K562 (cell line): ENCODE measurements around the gene CXCL16.

Experiments
- EZH2 ChIP-seq: IDR thresholded peaks from 2 replicates; pipeline ENCODE4 v1.6.1; 2012; ENCODE audit warnings: low read depth, mild to moderate bottlenecking, inconsistent platforms, low read length, borderline replicate concordance
- IFI16 ChIP-seq: fragments of 250-450 bp; sonication (Bioruptor Pico); IDR thresholded peaks from 2 replicates; pipeline ENCODE4 v2.1.2; 2022; ENCODE audit warnings: mild to moderate bottlenecking, inconsistent platforms
- NFYB ChIP-seq: IDR thresholded peaks from 2 replicates; pipeline ENCODE4 v1.6.1; 2011; ENCODE audit warnings: mild to moderate bottlenecking, moderate library complexity; ENCODE audit not compliant: insufficient read length; ENCODE audit errors: extremely low read depth
- POLR2A ChIP-seq: fragments of 450-650 bp; conservative IDR thresholded peaks from 2 replicates; pipeline ENCODE4 v1.6.1; 2016
- RFX5 ChIP-seq: IDR thresholded peaks from 2 replicates; pipeline ENCODE4 v1.6.1; 2011; ENCODE audit warnings: low read depth, mild to moderate bottlenecking, improper control_type of control experiment, low read length
- TAF1 ChIP-seq: IDR thresholded peaks from 2 replicates; pipeline ENCODE4 v1.6.1; 2011; ENCODE audit warnings: mild to moderate bottlenecking, low read length, moderate library complexity; ENCODE audit not compliant: insufficient read depth, control insufficient read depth, severe bottlenecking; ENCODE audit errors: extremely low read depth
- TF ChIP-seq, protein P1 (sequence below): sonication (generic); formaldehyde crosslinking; IDR thresholded peaks from 2 replicates; pipeline ENCODE4 v1.8.1; 2023; ENCODE audit warnings: mild to moderate bottlenecking, missing genetic modification reagents
- TF ChIP-seq, protein P2 (sequence below), 3 experiments: IDR thresholded peaks in 2 of 3; conservative IDR thresholded peaks in 1 of 3; 2 replicates each; pipeline ENCODE4 v1.5.1; 2011 to 2012; ENCODE audit warnings: low read length in 3 of 3, mild to moderate bottlenecking in 3 of 3, control low read depth in 2 of 3, improper control_type of control experiment in 1 of 3, inconsistent platforms in 1 of 3, low read depth in 1 of 3, mixed read lengths in 1 of 3, moderate library complexity in 1 of 3; ENCODE audit not compliant: insufficient read depth in 2 of 3
- TF ChIP-seq, protein P3 (sequence below): fragments of 450-650 bp; IDR thresholded peaks from 2 replicates; pipeline ENCODE4 v1.6.1; 2017; ENCODE audit warnings: mild to moderate bottlenecking, moderate library complexity

DNA sequence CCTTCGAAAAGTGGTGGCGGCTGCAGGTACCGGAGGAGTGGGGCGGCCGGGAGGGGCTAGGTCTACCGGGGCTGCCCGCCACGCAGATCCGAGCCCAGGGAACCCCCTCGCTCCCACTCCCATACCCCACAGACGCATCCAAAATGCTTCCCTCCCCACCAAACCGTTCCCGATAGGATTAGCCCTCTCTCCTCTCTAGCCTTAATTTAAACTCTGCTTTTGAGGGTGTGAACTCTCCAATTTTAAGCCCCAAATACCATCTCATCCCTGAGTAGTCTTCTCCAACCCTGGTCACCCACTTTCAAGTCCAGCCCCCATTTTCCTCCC lies 260 bp upstream of the CXCL16 start:
- TF ChIP-seq RFX5: no peak
- TF ChIP-seq, protein P1, sequence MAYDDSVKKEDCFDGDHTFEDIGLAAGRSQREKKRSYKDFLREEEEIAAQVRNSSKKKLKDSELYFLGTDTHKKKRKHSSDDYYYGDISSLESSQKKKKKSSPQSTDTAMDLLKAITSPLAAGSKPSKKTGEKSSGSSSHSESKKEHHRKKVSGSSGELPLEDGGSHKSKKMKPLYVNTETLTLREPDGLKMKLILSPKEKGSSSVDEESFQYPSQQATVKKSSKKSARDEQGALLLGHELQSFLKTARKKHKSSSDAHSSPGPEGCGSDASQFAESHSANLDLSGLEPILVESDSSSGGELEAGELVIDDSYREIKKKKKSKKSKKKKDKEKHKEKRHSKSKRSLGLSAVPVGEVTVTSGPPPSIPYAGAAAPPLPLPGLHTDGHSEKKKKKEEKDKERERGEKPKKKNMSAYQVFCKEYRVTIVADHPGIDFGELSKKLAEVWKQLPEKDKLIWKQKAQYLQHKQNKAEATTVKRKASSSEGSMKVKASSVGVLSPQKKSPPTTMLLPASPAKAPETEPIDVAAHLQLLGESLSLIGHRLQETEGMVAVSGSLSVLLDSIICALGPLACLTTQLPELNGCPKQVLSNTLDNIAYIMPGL: no peak
- no peak for TF ChIP-seq TAF1
- no peak for TF ChIP-seq EZH2
- no peak for TF ChIP-seq NFYB
- TF ChIP-seq, protein P2, sequence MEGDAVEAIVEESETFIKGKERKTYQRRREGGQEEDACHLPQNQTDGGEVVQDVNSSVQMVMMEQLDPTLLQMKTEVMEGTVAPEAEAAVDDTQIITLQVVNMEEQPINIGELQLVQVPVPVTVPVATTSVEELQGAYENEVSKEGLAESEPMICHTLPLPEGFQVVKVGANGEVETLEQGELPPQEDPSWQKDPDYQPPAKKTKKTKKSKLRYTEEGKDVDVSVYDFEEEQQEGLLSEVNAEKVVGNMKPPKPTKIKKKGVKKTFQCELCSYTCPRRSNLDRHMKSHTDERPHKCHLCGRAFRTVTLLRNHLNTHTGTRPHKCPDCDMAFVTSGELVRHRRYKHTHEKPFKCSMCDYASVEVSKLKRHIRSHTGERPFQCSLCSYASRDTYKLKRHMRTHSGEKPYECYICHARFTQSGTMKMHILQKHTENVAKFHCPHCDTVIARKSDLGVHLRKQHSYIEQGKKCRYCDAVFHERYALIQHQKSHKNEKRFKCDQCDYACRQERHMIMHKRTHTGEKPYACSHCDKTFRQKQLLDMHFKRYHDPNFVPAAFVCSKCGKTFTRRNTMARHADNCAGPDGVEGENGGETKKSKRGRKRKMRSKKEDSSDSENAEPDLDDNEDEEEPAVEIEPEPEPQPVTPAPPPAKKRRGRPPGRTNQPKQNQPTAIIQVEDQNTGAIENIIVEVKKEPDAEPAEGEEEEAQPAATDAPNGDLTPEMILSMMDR (IDR thresholded peaks at IDR 0.05 in 2 of 3, conservative IDR thresholded peaks at IDR 0.05 in 1 of 3; ENCODE audit: insufficient read depth in 2 of 3, low read depth in 1 of 3, low read length in 3 of 3): no peak
- TF ChIP-seq, protein P3, sequence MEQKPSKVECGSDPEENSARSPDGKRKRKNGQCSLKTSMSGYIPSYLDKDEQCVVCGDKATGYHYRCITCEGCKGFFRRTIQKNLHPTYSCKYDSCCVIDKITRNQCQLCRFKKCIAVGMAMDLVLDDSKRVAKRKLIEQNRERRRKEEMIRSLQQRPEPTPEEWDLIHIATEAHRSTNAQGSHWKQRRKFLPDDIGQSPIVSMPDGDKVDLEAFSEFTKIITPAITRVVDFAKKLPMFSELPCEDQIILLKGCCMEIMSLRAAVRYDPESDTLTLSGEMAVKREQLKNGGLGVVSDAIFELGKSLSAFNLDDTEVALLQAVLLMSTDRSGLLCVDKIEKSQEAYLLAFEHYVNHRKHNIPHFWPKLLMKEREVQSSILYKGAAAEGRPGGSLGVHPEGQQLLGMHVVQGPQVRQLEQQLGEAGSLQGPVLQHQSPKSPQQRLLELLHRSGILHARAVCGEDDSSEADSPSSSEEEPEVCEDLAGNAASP: no peak
- TF ChIP-seq IFI16 (CRISPR knock-in tag): no peak
- no peak for TF ChIP-seq POLR2A
